Type B pancreatic cell (in vitro differentiated cells): Measurements from ENCODE around the gene MICAL2. TPM values are rescaled to one million over a fixed set of nuclear protein-coding genes. Genes with fewer than 3 reads are reported as not detected.

Experiments
- DNase-seq: peaks from one replicate; pipeline ENCODE4 v3.0.0; 2021; ENCODE audit warnings: mixed read lengths; ENCODE audit not compliant: unreplicated experiment; ENCODE audit errors: extremely low spot score
- H3K27ac Mint-ChIP-seq: 2 replicates; pipeline ENCODE4 v1.8.0; 2021; ENCODE audit warnings: mild to moderate bottlenecking, mixed read lengths
- H3K27me3 Mint-ChIP-seq: 2 replicates; pipeline ENCODE4 v1.8.0; 2021; ENCODE audit warnings: mixed read lengths
- H3K36me3 Mint-ChIP-seq: 2 replicates; pipeline ENCODE4 v1.8.0; 2021; ENCODE audit warnings: mixed read lengths
- H3K4me1 Mint-ChIP-seq: one replicate; pipeline ENCODE4 v1.8.0; 2021; ENCODE audit warnings: mixed read lengths; ENCODE audit not compliant: unreplicated experiment
- H3K4me3 Mint-ChIP-seq: 2 replicates; pipeline ENCODE4 v1.8.0; 2021; ENCODE audit warnings: mild to moderate bottlenecking, mixed read lengths
- H3K9me3 Mint-ChIP-seq: 2 replicates; pipeline ENCODE4 v1.8.0; 2021; ENCODE audit warnings: mixed read lengths
- CTCF ChIP-seq: fragments of 200-600 bp; sonication (generic); conservative IDR thresholded peaks from 2 replicates; pipeline ENCODE4 v1.5.0; 2021; ENCODE audit warnings: antibody characterized with exemption, mild to moderate bottlenecking
- total RNA-seq: library from RNA; stranded (reverse); gene quantifications from 2 replicates; pipeline ENCODE4 v1.2.1, GENCODE V29; 2021; ENCODE audit warnings: low replicate concordance

The MICAL2 gene
- total RNA-seq, 1 donor from 2014 or later: 38.0 TPM

GRCh38 chr11:12196308-12196707, 85.9 kb downstream of the MICAL2 start:
- no peak for TF ChIP-seq CTCF
- Mint-ChIP-seq H3K4me1 (peaks cover 14% of the 10 kb centered on the region), H3K9me3 (no peaks in the 10 kb centered on the region), H3K27me3 (no peaks in the 10 kb centered on the region), H3K4me3 (no peak overlapping the region), H3K36me3 (no peaks in the 10 kb centered on the region), H3K27ac (no peak overlapping the region)
- DNase-seq: no peak

GRCh38 chr11:12196872-12197271, 86.5 kb downstream of the MICAL2 start:
- TF ChIP-seq CTCF: no peak
- peaks cover 17% of the 10 kb centered on the region for H3K4me1 Mint-ChIP-seq
- no peak overlapping the region for H3K27ac Mint-ChIP-seq
- DNase-seq: no peak
- no peaks in the 10 kb centered on the region for H3K27me3 Mint-ChIP-seq
- no peaks in the 10 kb centered on the region for H3K36me3 Mint-ChIP-seq
- H3K4me3 Mint-ChIP-seq: no peak overlapping the region
- H3K9me3 Mint-ChIP-seq: no peaks in the 10 kb centered on the region

GRCh38 chr11:12198251-12199222, 88.1 kb downstream of the MICAL2 start:
- Mint-ChIP-seq H3K36me3 (no peaks in the 10 kb centered on the region), H3K27me3 (no peaks in the 10 kb centered on the region), H3K9me3 (no peaks in the 10 kb centered on the region), H3K27ac (no peak overlapping the region), H3K4me1 (peaks cover 17% of the 10 kb centered on the region), H3K4me3 (no peak overlapping the region)
- no peak for TF ChIP-seq CTCF
- DNase-seq: no peak

GRCh38 chr11:12199231-12199948, 89.0 kb downstream of the MICAL2 start:
- TF ChIP-seq CTCF: no peak
- H3K27ac Mint-ChIP-seq: no peak overlapping the region
- no peak for DNase-seq

GRCh38 chr11:12200279-12200990, 90.0 kb downstream of the MICAL2 start:
- no peak overlapping the region for H3K4me3 Mint-ChIP-seq
- DNase-seq: no peak
- TF ChIP-seq CTCF: no peak
- H3K4me1 Mint-ChIP-seq: peaks cover 17% of the 10 kb centered on the region
- H3K9me3 Mint-ChIP-seq: no peaks in the 10 kb centered on the region
- no peaks in the 10 kb centered on the region for H3K36me3 Mint-ChIP-seq
- peak overlapping the region; percentile 54 for H3K27ac Mint-ChIP-seq
- no peaks in the 10 kb centered on the region for H3K27me3 Mint-ChIP-seq

More at GRCh38 chr11:12199231-12199948, 89.0 kb downstream of the MICAL2 start:
- no peak overlapping the region for H3K4me3 Mint-ChIP-seq
- H3K27me3 Mint-ChIP-seq: no peaks in the 10 kb centered on the region
- H3K4me1 Mint-ChIP-seq: peaks cover 17% of the 10 kb centered on the region
- H3K9me3 Mint-ChIP-seq: no peaks in the 10 kb centered on the region
- H3K36me3 Mint-ChIP-seq: no peaks in the 10 kb centered on the region
